ENCODE measurements around the gene BCL2L1. TPM values are rescaled to one million over a fixed set of nuclear protein-coding genes. Genes with fewer than 3 reads are reported as not detected.

BCL2L1 gene
- total RNA-seq, 1 donor from 2014 or later = 60.0 TPM

DNA sequence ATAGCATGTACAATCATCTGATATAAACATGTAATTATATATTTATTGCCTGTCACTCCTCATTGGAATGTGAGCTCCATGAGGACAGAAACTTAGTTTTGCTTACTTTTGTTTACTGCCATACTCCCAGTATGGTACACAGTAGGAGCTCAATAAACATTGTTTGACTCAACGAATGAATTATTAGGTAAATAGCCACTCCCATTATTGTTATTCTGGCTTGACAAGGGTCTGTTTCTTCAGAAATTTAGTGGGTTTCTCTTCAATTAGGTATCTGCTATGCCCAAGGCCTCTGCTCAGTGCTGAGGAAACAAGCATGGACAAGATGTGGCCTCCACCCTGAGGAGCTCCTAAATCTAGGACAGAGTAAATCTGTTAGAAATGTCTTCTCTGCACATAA is 6.3 kb downstream of the BCL2L1 start:
- Histone ChIP-seq H2AFZ (replicated peaks) (no peak overlapping the region), H3K4me2 (peak overlapping the region; percentile 25), H3K27ac (no peak overlapping the region), H3K79me2 (ENCODE audit: low read depth) (peaks cover 97% of the 10 kb centered on the region), H3K9me3 (ENCODE audit: low read depth) (no peaks in the 10 kb centered on the region), H3K4me3 (no peak overlapping the region), H3K36me3 (no peaks in the 10 kb centered on the region), H3K4me1 (peaks cover 52% of the 10 kb centered on the region), H3K9ac (no peak overlapping the region), H3F3A (ENCODE audit: low read depth) (peaks cover 32% of the 10 kb centered on the region), H4K20me1 (ENCODE audit: low read depth) (peaks cover 15% of the 10 kb centered on the region), H3K27me3 (no peaks in the 10 kb centered on the region)
- Mint-ChIP-seq H3K27me3 (ENCODE audit: insufficient read depth, low read depth) (no peaks in the 10 kb centered on the region), H3K27ac (no peak overlapping the region), H3K4me1 (peaks cover 62% of the 10 kb centered on the region), H3K9me3 (no peaks in the 10 kb centered on the region), H3K36me3 (peaks cover 35% of the 10 kb centered on the region), H3K4me3 (no peak overlapping the region)
- TF ChIP-seq EZH2phosphoT487 (IDR thresholded peaks at IDR 0.05) = no peak
- TF ChIP-seq EZH2 (IDR thresholded peaks at IDR 0.05) = no peak
- TF ChIP-seq, protein P1, sequence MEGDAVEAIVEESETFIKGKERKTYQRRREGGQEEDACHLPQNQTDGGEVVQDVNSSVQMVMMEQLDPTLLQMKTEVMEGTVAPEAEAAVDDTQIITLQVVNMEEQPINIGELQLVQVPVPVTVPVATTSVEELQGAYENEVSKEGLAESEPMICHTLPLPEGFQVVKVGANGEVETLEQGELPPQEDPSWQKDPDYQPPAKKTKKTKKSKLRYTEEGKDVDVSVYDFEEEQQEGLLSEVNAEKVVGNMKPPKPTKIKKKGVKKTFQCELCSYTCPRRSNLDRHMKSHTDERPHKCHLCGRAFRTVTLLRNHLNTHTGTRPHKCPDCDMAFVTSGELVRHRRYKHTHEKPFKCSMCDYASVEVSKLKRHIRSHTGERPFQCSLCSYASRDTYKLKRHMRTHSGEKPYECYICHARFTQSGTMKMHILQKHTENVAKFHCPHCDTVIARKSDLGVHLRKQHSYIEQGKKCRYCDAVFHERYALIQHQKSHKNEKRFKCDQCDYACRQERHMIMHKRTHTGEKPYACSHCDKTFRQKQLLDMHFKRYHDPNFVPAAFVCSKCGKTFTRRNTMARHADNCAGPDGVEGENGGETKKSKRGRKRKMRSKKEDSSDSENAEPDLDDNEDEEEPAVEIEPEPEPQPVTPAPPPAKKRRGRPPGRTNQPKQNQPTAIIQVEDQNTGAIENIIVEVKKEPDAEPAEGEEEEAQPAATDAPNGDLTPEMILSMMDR (IDR thresholded peaks at IDR 0.05) = no peak
- DNase-seq (ENCODE audit: low spot score) = no peak

DNA sequence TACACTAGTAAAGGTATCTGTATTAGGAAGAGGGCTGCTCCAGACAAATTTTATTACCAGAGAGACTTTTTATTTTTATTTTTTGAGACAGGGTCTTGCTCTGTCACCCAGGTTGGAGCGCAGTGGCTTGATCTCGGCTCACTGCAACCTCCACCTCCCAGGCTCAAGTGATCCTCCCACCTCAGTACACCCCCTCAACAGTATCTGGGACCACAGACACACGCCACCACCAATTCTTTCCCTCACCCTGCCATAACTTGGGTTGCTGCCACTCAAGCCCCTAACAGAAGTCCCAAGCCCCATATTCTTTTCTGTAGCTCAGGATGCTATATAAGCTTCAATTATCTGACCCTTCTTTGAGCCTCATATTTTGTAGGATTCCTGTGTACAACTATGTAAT is 6.9 kb downstream of the BCL2L1 start:
- no peak overlapping the region for H3K9ac ChIP-seq
- no peak overlapping the region for H3K27ac Mint-ChIP-seq
- peaks cover 12% of the 10 kb centered on the region for H4K20me1 ChIP-seq (ENCODE audit: low read depth)
- H3K4me3 Mint-ChIP-seq = no peak overlapping the region
- H3K9me3 Mint-ChIP-seq = no peaks in the 10 kb centered on the region
- peaks cover 97% of the 10 kb centered on the region for H3K79me2 ChIP-seq (ENCODE audit: low read depth)
- H3K4me1 ChIP-seq = peaks cover 49% of the 10 kb centered on the region
- no peak overlapping the region for H2AFZ ChIP-seq (replicated peaks)
- peaks cover 40% of the 10 kb centered on the region for H3K36me3 Mint-ChIP-seq
- no peak for DNase-seq (ENCODE audit: low spot score)
- peaks cover 60% of the 10 kb centered on the region for H3K4me1 Mint-ChIP-seq
- no peaks in the 10 kb centered on the region for H3K27me3 ChIP-seq
- H3K4me3 ChIP-seq = no peak overlapping the region
- H3K36me3 ChIP-seq = no peaks in the 10 kb centered on the region
- no peaks in the 10 kb centered on the region for H3K9me3 ChIP-seq (ENCODE audit: low read depth)
- peaks cover 26% of the 10 kb centered on the region for H3F3A ChIP-seq (ENCODE audit: low read depth)
- TF ChIP-seq, protein P1 (IDR thresholded peaks at IDR 0.05) = no peak
- TF ChIP-seq EZH2 (IDR thresholded peaks at IDR 0.05) (no peak), EZH2phosphoT487 (IDR thresholded peaks at IDR 0.05) (no peak)
- H3K27me3 Mint-ChIP-seq (ENCODE audit: insufficient read depth, low read depth) = no peaks in the 10 kb centered on the region
- no peak overlapping the region for H3K27ac ChIP-seq
- no peak overlapping the region for H3K4me2 ChIP-seq

DNA sequence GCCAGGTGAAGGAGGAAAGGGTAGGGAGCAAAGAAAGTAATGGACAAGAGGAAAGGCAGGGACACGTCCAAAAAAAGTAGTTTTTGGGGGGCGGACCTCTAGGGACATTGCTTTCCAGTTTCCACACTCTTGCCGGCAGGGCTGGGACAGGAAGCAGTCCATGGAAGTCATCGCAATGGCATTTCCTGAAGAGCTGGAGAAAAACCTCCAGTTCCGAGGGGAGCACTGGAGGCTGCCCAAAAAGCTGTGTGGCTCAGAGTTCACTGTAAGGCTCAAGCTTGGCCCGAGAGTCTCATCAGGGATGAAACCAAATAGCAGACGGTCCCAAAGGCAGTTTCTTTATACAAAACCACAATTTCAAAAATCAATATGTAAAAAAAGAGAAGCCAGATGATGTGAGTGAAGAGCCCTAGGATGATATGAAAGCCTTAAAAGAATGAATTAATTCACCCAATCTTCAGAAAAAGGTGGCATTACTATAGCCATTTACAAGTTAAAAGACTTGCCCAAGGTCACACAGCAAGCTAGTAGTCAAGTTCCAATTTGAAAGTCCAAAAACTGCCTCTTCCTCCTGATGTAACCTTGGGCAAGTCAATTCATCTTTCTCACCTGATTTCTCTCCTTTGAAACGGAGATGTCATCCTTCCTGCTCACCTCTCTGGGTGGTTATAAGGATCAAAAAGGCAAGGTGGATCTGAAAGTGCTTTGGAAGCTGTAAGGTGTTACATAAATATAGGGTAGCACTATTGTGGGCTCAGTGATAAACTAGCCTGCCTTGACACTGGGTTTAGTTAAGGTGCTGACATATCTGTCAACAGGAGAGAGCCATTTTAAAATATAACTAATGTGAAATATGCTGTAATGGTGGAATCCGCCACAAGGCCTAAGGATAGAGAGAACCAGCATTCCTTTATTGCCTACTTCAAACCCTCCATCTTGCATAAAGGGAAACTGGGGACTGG is 9.1 kb downstream of the BCL2L1 start:
- H3K4me1 Mint-ChIP-seq = peaks cover 41% of the 10 kb centered on the region
- Histone ChIP-seq H3K9me3 (ENCODE audit: low read depth) (no peaks in the 10 kb centered on the region), H3K36me3 (no peaks in the 10 kb centered on the region), H3F3A (ENCODE audit: low read depth) (peaks cover 24% of the 10 kb centered on the region), H3K4me2 (peak overlapping the region; percentile 75), H3K4me1 (peaks cover 38% of the 10 kb centered on the region), H3K27me3 (no peaks in the 10 kb centered on the region), H3K4me3 (peak overlapping the region; percentile 28), H4K20me1 (ENCODE audit: low read depth) (peaks cover 3% of the 10 kb centered on the region), H2AFZ (replicated peaks) (no peak overlapping the region), H3K9ac (no peak overlapping the region), H3K79me2 (ENCODE audit: low read depth) (peaks cover 97% of the 10 kb centered on the region), H3K27ac (peak overlapping the region; percentile 70)
- no peaks in the 10 kb centered on the region for H3K9me3 Mint-ChIP-seq
- H3K4me3 Mint-ChIP-seq = no peak overlapping the region
- TF ChIP-seq, protein P1 (IDR thresholded peaks at IDR 0.05) = no peak
- TF ChIP-seq EZH2 (IDR thresholded peaks at IDR 0.05) (no peak), EZH2phosphoT487 (IDR thresholded peaks at IDR 0.05) (no peak)
- peaks cover 39% of the 10 kb centered on the region for H3K36me3 Mint-ChIP-seq
- H3K27me3 Mint-ChIP-seq (ENCODE audit: insufficient read depth, low read depth) = no peaks in the 10 kb centered on the region
- H3K27ac Mint-ChIP-seq = peak overlapping the region; percentile 82
- DNase-seq (ENCODE audit: low spot score) = no peak

Data from neural progenitor cell (in vitro differentiated cells).